ENCODE data around the gene GOLPH3. TPM values are rescaled to one million over a fixed set of nuclear protein-coding genes. Genes with fewer than 3 reads are reported as not detected.

Gene GOLPH3
- total and polyA plus RNA-seq, 2 of the 8 experiments (the other 6 are each of a cell fraction or from before 2014, with no cell fraction given) = 53.7 to 93.6 TPM

DNA sequence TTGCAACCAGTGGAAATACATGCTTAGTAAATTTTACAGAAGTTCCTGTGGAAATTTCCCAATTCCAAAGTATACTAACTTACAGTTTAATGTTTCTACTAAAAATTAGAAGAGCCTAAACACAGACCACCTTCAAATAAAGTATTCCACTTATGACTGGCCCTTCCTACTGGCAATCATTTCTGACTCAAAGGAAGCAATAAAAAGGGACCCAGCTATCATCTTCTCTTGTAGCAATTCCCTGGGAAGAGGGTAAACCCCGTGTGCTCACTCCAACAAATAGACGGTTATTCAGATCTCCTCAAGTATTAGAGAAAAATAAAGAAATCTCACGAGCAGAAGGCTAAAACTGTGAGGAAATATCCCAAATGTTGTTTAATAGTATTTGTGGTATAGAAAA, 43.3 kb downstream of the GOLPH3 start:
- Histone ChIP-seq H4K20me1 (replicated peaks in 1 of 2; ENCODE audit: control insufficient read depth in 1 of 2, insufficient read depth in 2 of 2, low read length in 2 of 2) (peaks cover 7 to 14% of the 10 kb centered on the region in 2 experiments), H4K8ac (ENCODE audit: extremely low read depth, insufficient read depth, low read length) (no peak overlapping the region), H3K36me3 (ENCODE audit: control insufficient read depth in 2 of 4, insufficient read depth in 4 of 4, low read length in 3 of 4) (peaks cover 13 to 38% (median 18%) of the 10 kb centered on the region in 4 experiments), H3K18ac (ENCODE audit: extremely low read depth, low read length) (no peak overlapping the region), H3K4me3 (ENCODE audit: extremely low read depth in 1 of 4, insufficient read depth in 2 of 4, low read depth in 3 of 4, low read length in 4 of 4) (no peak overlapping the region), H2BK5ac (ENCODE audit: low read depth, low read length) (no peak overlapping the region), H3K56ac (replicated peaks; ENCODE audit: insufficient read length, low read depth, low read length) (no peak overlapping the region), H3K4ac (replicated peaks; ENCODE audit: insufficient read length, low read depth, low read length) (no peak overlapping the region), H3K27me3 (replicated peaks in 1 of 4; ENCODE audit: control insufficient read depth in 3 of 4, extremely low read depth in 1 of 4, insufficient read depth in 3 of 4, low read length in 3 of 4) (no peaks in the 10 kb centered on the region), H3K4me2 (ENCODE audit: insufficient read depth in 1 of 2, low read depth in 2 of 2, low read length in 2 of 2) (no peak overlapping the region), H3K79me2 (ENCODE audit: control insufficient read depth in 1 of 2, insufficient read depth in 2 of 2, low read length in 2 of 2) (peaks cover 0 to 52% of the 10 kb centered on the region in 2 experiments; a peak in 2 of 4 replicates), H2AFZ (ENCODE audit: low read length) (no peak overlapping the region), H4K5ac (ENCODE audit: insufficient read length, low read depth, low read length) (no peak overlapping the region), H3K23ac (ENCODE audit: insufficient read length) (no peak overlapping the region), H3K14ac (ENCODE audit: insufficient read length) (no peak overlapping the region), H3K9me3 (ENCODE audit: insufficient read depth in 2 of 2, low read depth in 1 of 2, low read length in 1 of 2) (no peaks in the 10 kb centered on the region), H4K91ac (replicated peaks; ENCODE audit: insufficient read length, low read length) (no peak overlapping the region), H3K79me1 (ENCODE audit: low read depth, low read length) (peaks cover 3% of the 10 kb centered on the region), H2AK5ac (ENCODE audit: low read depth, low read length) (no peak overlapping the region), H3K27ac (ENCODE audit: low read depth, low read length) (no peak overlapping the region), H3K23me2 (ENCODE audit: low read depth, low read length) (no peaks in the 10 kb centered on the region), H3K4me1 (replicated peaks in 1 of 4; ENCODE audit: control insufficient read depth in 3 of 4, insufficient read depth in 4 of 4, low read length in 3 of 4) (peaks cover 0 to 5% (median 4%) of the 10 kb centered on the region in 4 experiments; a peak in 5 of 7 replicates), H2BK20ac (ENCODE audit: low read length) (no peak overlapping the region), H2BK12ac (ENCODE audit: low read depth, low read length) (no peak overlapping the region), H2BK15ac (ENCODE audit: low read length) (no peak overlapping the region), H3K9ac (replicated peaks in 1 of 4; ENCODE audit: extremely low read depth in 1 of 4, low read depth in 3 of 4, low read length in 3 of 4) (no peak overlapping the region), H2BK120ac (replicated peaks; ENCODE audit: low read depth, low read length) (no peak overlapping the region)
- 87% methylated on average over 3 of the region's 3 CpGs; no CpG with 5 or more reads in 1 of the 2 experiments for WGBS, 2 experiments (ENCODE audit: extremely low coverage in 1 of 2, insufficient coverage in 1 of 2, insufficient read length in 1 of 2, insufficient replicate concordance in 2 of 2, low coverage in 1 of 2, low lambda C conversion rate in 2 of 2, missing lambda C conversion rate in 1 of 2)
- DNase-seq (ENCODE audit: low read depth in 1 of 2, low spot score in 2 of 2) (no peak), FAIRE-seq (no peak)
- ChIA-PET POLR2A (ENCODE audit: partially characterized antibody) (no interaction called here), CTCF (ENCODE audit: partially characterized antibody) (interaction anchor here (0.7 to 1.5 kb wide), 3 partner anchors 17 to 101 kb away, joined by 3 read pairs; no protein-coding TSS in a partner anchor)
- TF ChIP-seq GTF2F1 (IDR thresholded peaks at IDR 0.05; ENCODE audit: borderline replicate concordance, low read depth, low read length) (no peak), CHD2 (IDR thresholded peaks at IDR 0.05; ENCODE audit: low read length) (no peak), KDM5A (IDR thresholded peaks at IDR 0.05; ENCODE audit: low read length) (no peak), RNF2 (IDR thresholded peaks at IDR 0.05; ENCODE audit: borderline replicate concordance, low read depth, low read length, missing control alignments, poor library complexity, severe bottlenecking) (no peak)

All from H1 (cell line).